ENCODE results near the gene MAEA.

Gene MAEA

GRCh38 chr4:1307951-1308735 is 18.5 kb downstream of the MAEA start:
- no peak overlapping the region for H3K27ac ChIP-seq (ENCODE audit: low read depth, low read length)
- peaks cover 19% of the 10 kb centered on the region for H3K4me1 ChIP-seq (ENCODE audit: control insufficient read depth, insufficient read depth, low read length)
- H3K36me3 ChIP-seq (ENCODE audit: control insufficient read depth, insufficient read depth, low read length) = peaks cover 17% of the 10 kb centered on the region
- no peaks in the 10 kb centered on the region for H3K27me3 ChIP-seq (ENCODE audit: control insufficient read depth, insufficient read depth, low read length)
- no peaks in the 10 kb centered on the region for H3K9me3 ChIP-seq (ENCODE audit: control insufficient read depth, insufficient read depth, low read depth, low read length)
- H3K4me3 ChIP-seq (ENCODE audit: low read depth, low read length) = no peak overlapping the region
- no peak overlapping the region for H3K9ac ChIP-seq (ENCODE audit: low read length)

DNA sequence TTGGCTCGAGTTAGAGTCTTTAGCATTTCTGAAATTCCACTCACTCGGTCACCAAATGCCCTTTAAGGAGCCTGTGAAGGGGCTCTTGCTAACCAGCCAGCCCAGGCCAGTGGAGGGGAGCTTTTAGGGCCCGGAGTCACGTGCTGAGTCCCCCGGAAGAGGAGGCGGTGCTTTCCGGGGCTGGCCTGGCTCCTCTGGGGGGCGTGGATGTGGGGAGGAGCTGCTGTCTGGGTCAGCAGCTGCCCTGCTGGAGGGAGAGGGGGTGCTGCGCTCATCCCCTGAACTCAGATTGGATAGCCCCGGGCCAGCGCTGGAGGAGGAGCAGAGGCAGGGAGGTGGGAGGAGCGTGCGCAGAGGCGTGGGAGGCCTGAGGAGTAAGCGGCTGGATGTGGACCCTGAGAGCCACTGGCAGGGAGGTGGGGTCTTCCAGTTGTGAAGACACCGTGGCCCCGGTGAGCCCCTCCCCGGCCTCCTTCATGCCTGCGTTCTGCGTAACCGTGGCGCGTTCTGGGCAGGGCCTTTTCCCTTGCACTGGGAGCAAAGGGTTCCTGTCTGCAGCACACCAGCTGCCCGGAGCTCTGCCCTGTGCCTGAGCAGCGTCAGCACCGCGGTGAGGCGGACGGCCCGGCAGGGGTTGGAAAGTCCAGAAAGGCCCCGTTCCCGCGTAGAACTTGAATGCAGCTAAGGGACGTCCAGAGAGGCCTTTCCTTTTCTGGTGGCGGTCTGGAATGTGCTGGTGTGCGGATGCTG is 19.7 kb downstream of the MAEA start:
- peaks cover 19% of the 10 kb centered on the region for H3K4me1 ChIP-seq (ENCODE audit: control insufficient read depth, insufficient read depth, low read length)
- H3K36me3 ChIP-seq (ENCODE audit: control insufficient read depth, insufficient read depth, low read length) = peaks cover 28% of the 10 kb centered on the region

DNA sequence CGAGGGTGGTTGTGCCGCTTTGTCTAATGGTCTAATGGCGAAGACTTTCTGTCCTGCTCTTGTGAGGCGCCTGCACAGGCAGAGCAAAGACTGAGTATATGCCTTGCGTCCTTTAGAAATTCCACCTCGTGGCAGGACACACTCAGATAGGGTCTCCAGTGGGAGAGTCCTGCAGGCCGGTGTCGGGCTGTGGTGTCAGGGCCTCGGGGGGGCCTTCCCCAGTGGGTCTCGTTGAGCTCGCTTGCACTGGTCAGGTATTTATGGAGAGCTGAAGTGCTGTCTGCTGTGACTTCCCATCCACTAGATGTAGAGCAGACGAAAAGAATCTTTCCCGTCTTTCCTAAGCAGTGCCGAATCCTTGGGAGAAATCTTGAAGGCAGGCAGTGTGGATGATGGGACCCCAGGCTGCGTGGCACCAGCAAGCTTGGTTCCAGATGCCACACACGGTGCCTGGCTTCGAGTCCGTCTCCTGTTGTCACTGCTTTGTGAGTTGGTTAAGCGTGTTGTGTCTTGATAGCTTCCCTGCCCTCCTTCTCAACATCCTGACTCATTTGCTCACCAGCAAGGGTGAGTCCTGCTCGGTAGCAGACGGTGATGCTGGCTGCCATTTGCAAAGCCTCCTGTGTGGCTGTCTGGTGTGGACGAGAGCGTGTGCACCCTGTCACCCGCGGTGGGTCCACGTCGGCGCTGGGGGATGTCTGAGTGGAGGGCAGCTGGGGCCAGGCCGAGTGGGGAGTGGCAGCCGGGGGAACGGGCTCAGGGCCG is 20.5 kb downstream of the MAEA start:
- H3K4me3 ChIP-seq (ENCODE audit: low read depth, low read length) = peak overlapping the region; percentile 49
- peaks cover 19% of the 10 kb centered on the region for H3K4me1 ChIP-seq (ENCODE audit: control insufficient read depth, insufficient read depth, low read length)
- H3K27me3 ChIP-seq (ENCODE audit: control insufficient read depth, insufficient read depth, low read length) = no peaks in the 10 kb centered on the region
- peak overlapping the region; percentile 70 for H3K9ac ChIP-seq (ENCODE audit: low read length)
- H3K27ac ChIP-seq (ENCODE audit: low read depth, low read length) = peak overlapping the region; percentile 36; the same call in 1 of the 2 replicates
- peaks cover 36% of the 10 kb centered on the region for H3K36me3 ChIP-seq (ENCODE audit: control insufficient read depth, insufficient read depth, low read length)
- H3K9me3 ChIP-seq (ENCODE audit: control insufficient read depth, insufficient read depth, low read depth, low read length) = no peaks in the 10 kb centered on the region

More for the DNA sequence above, 19.7 kb downstream of the MAEA start:
- Histone ChIP-seq H3K4me3 (ENCODE audit: low read depth, low read length) (peak overlapping the region; percentile 49), H3K27ac (ENCODE audit: low read depth, low read length) (peak overlapping the region; percentile 79; the same call in 1 of the 2 replicates), H3K27me3 (ENCODE audit: control insufficient read depth, insufficient read depth, low read length) (no peaks in the 10 kb centered on the region), H3K9ac (ENCODE audit: low read length) (peak overlapping the region; percentile 70), H3K9me3 (ENCODE audit: control insufficient read depth, insufficient read depth, low read depth, low read length) (no peaks in the 10 kb centered on the region)

DNA sequence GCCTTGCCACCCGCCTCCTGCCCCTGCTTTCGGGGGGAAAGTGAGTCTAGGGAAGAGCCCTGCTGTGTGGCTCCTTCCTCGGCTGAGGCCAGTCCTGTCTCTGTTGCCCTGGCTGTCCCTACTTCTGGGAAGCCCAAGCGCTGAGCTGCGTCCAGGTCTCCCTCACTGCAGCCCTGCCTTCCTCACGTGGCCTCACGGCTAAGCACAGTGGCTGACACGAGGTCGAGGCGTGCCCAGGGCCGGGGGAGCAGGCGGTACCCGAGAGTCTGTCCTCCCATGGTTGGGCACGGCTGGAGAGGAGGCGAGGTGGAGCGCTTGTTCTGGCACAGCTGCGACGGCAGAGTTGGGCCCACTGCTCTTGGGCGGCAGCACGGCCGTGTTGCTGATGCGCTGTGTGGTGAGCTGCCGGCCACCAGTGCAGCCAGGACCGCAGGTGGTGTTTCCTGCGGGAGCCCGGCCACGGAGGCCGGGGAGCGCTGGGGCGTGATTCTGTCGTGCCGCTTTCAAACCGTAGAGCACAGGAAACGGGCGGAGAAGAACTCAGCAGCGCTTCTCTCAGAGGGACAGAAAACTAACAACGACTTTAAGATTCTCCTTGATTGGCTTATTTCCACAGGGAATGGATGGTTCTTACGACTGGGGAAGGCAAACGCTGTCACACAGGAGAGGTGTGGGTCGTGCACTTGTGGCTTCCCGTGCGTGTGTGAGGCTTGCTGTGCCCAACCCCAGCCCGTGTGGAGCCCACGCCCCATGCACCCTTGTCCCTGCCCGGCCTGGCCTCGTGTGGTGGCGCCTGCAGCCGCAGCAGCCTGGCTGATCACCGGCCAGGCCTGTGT is 21.3 kb downstream of the MAEA start:
- H3K9ac ChIP-seq (ENCODE audit: low read length) = no peak overlapping the region
- peaks cover 17% of the 10 kb centered on the region for H3K4me1 ChIP-seq (ENCODE audit: control insufficient read depth, insufficient read depth, low read length)
- no peaks in the 10 kb centered on the region for H3K27me3 ChIP-seq (ENCODE audit: control insufficient read depth, insufficient read depth, low read length)
- H3K9me3 ChIP-seq (ENCODE audit: control insufficient read depth, insufficient read depth, low read depth, low read length) = no peaks in the 10 kb centered on the region
- no peak overlapping the region for H3K4me3 ChIP-seq (ENCODE audit: low read depth, low read length)
- peak overlapping the region; percentile 1; the same call in 1 of the 2 replicates for H3K27ac ChIP-seq (ENCODE audit: low read depth, low read length)
- peaks cover 41% of the 10 kb centered on the region for H3K36me3 ChIP-seq (ENCODE audit: control insufficient read depth, insufficient read depth, low read length)

GRCh38 chr4:1312821-1313640 is 23.3 kb downstream of the MAEA start:
- H3K27me3 ChIP-seq (ENCODE audit: control insufficient read depth, insufficient read depth, low read length) = no peaks in the 10 kb centered on the region
- peaks cover 16% of the 10 kb centered on the region for H3K4me1 ChIP-seq (ENCODE audit: control insufficient read depth, insufficient read depth, low read length)
- no peak overlapping the region for H3K4me3 ChIP-seq (ENCODE audit: low read depth, low read length)
- no peak overlapping the region for H3K27ac ChIP-seq (ENCODE audit: low read depth, low read length)
- H3K9me3 ChIP-seq (ENCODE audit: control insufficient read depth, insufficient read depth, low read depth, low read length) = no peaks in the 10 kb centered on the region
- H3K36me3 ChIP-seq (ENCODE audit: control insufficient read depth, insufficient read depth, low read length) = peaks cover 58% of the 10 kb centered on the region
- H3K9ac ChIP-seq (ENCODE audit: low read length) = no peak overlapping the region

DNA sequence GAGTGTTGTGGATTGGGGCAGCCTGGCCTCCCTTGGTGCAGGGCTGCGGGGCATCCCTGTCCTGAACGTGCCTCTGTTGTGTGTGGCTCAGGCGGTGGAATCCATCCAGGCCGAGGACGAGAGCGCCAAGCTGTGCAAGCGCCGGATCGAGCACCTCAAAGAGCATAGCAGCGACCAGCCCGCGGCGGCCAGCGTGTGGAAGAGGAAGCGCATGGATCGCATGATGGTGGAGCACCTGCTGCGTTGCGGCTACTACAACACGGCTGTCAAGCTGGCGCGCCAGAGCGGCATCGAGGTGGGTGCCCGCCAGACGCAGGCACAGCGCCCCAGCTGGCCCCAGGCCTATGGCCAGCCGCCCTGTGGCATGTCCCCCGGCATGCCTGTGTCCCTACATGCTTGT is 25.6 kb downstream of the MAEA start:
- Histone ChIP-seq H3K4me1 (ENCODE audit: control insufficient read depth, insufficient read depth, low read length) (peaks cover under 1% of the 10 kb centered on the region; the same call in 1 of the 2 replicates), H3K27ac (ENCODE audit: low read depth, low read length) (no peak overlapping the region), H3K36me3 (ENCODE audit: control insufficient read depth, insufficient read depth, low read length) (peaks cover 72% of the 10 kb centered on the region), H3K9ac (ENCODE audit: low read length) (no peak overlapping the region), H3K4me3 (ENCODE audit: low read depth, low read length) (no peak overlapping the region), H3K27me3 (ENCODE audit: control insufficient read depth, insufficient read depth, low read length) (no peaks in the 10 kb centered on the region), H3K9me3 (ENCODE audit: control insufficient read depth, insufficient read depth, low read depth, low read length) (no peaks in the 10 kb centered on the region)

- H3K4me3 ChIP-seq (ENCODE audit: low read depth, low read length) = no peak overlapping the region
- no peak overlapping the region for H3K27ac ChIP-seq (ENCODE audit: low read depth, low read length)
- no peak overlapping the region for H3K9ac ChIP-seq (ENCODE audit: low read length)
- no peaks in the 10 kb centered on the region for H3K4me1 ChIP-seq (ENCODE audit: control insufficient read depth, insufficient read depth, low read length)
- no peaks in the 10 kb centered on the region for H3K27me3 ChIP-seq (ENCODE audit: control insufficient read depth, insufficient read depth, low read length)
- no peaks in the 10 kb centered on the region for H3K9me3 ChIP-seq (ENCODE audit: control insufficient read depth, insufficient read depth, low read depth, low read length)
- H3K36me3 ChIP-seq (ENCODE audit: control insufficient read depth, insufficient read depth, low read length) = peaks cover 72% of the 10 kb centered on the region
These were observed 26.3 kb downstream of the MAEA start for GRCh38 chr4:1315836-1316536.

DNA sequence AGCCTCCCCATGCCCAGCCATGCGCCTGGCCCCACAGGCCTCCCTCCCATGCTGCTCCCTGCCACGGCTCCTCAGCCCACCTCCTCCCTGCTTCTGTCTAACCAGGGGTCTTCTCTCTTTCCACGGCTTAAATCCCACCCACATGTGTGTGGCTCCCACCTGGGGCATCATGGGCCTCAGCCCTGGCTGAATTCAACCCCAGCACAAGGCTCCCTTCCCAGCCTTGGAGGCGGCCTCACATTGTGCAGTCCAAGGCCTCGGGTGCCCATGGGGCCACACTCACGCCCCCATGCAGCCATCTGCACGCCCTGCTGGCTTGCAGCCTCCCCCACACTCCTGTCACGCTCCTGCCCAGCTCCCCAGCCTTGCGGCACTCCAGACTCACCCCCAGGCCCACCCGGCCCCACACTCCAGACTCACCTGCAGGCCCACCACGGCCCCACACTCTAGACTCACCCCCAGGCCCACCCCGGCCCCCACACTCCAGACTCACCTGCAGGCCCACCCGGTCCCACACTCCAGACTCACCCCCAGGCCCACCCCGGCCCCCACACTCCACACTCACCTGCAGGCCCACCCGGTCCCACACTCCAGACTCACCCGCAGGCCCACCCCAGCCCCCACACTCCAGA is 27.0 kb downstream of the MAEA start:
- no peak overlapping the region for H3K4me3 ChIP-seq (ENCODE audit: low read depth, low read length)
- no peaks in the 10 kb centered on the region for H3K9me3 ChIP-seq (ENCODE audit: control insufficient read depth, insufficient read depth, low read depth, low read length)
- H3K27ac ChIP-seq (ENCODE audit: low read depth, low read length) = no peak overlapping the region
- H3K4me1 ChIP-seq (ENCODE audit: control insufficient read depth, insufficient read depth, low read length) = no peaks in the 10 kb centered on the region
- H3K27me3 ChIP-seq (ENCODE audit: control insufficient read depth, insufficient read depth, low read length) = no peaks in the 10 kb centered on the region
- peaks cover 73% of the 10 kb centered on the region for H3K36me3 ChIP-seq (ENCODE audit: control insufficient read depth, insufficient read depth, low read length)
- no peak overlapping the region for H3K9ac ChIP-seq (ENCODE audit: low read length)
